Caco-2 (cell line): Measurements from ENCODE around the gene ZNF184. TPM values are rescaled to one million over a fixed set of nuclear protein-coding genes. Genes with fewer than 3 reads are reported as not detected.

ENCODE experiments used
- BruUV-seq: library from RNA; stranded (reverse); fragments of 400-500 nt; replicated peaks from 2 replicates; lab custom pipeline; 2021; lab: Mats Ljungman, UMichigan
- CTCF ChIA-PET: fragments of 300-600 bp; sonication (Branson Sonifier 250); formaldehyde crosslinking; loops from one replicate; lab custom pipeline; 2022; ENCODE audit warnings: antibody characterized with exemption; lab: Charles Lee
- POLR2A ChIA-PET: fragments of 300-600 bp; sonication (Branson Sonifier 250); formaldehyde crosslinking; loops from one replicate; lab custom pipeline; 2022; ENCODE audit warnings: antibody characterized with exemption; lab: Charles Lee
- DNase-seq, 2 experiments: peaks; one replicate each; pipeline versions ENCODE4 v3.0.0 to v3.0.0-alpha.2; 2020 to 2022
- H3K27me3 ChIP-seq: replicated peaks from 2 replicates; pipeline ENCODE4 v1.6.0; 2011; ENCODE audit warnings: low read length; ENCODE audit not compliant: control insufficient read depth, insufficient read depth
- H3K36me3 ChIP-seq: 2 replicates; pipeline ENCODE4 v1.5.1; 2011; ENCODE audit warnings: low read length; ENCODE audit not compliant: control insufficient read depth, insufficient read depth
- H3K4me1 ChIP-seq: fragments of 250-450 bp; sonication (Bioruptor Pico); 2 replicates; pipeline ENCODE4 v1.5.1; 2020; ENCODE audit warnings: mild to moderate bottlenecking
- H3K4me3 ChIP-seq: 2 replicates; pipeline ENCODE4 v1.5.1; 2011; ENCODE audit warnings: low read depth, mild to moderate bottlenecking, control low read depth, low read length
- H3K9me3 ChIP-seq: fragments of 250-450 bp; sonication (Bioruptor Pico); 2 replicates; pipeline ENCODE4 v1.5.1; 2020; ENCODE audit warnings: mild to moderate bottlenecking, moderate library complexity
- H3K27ac Mint-ChIP-seq: one replicate; pipeline ENCODE4 v1.8.0; 2022; ENCODE audit warnings: mixed read lengths; ENCODE audit not compliant: unreplicated experiment
- H3K27me3 Mint-ChIP-seq: one replicate; pipeline ENCODE4 v1.8.0; 2022; ENCODE audit warnings: mixed read lengths; ENCODE audit not compliant: insufficient read depth, unreplicated experiment
- H3K36me3 Mint-ChIP-seq: one replicate; pipeline ENCODE4 v1.8.0; 2022; ENCODE audit warnings: mild to moderate bottlenecking, mixed read lengths; ENCODE audit not compliant: insufficient read depth, unreplicated experiment
- H3K4me1 Mint-ChIP-seq: one replicate; pipeline ENCODE4 v1.8.0; 2022; ENCODE audit warnings: low read depth, mixed read lengths; ENCODE audit not compliant: unreplicated experiment
- H3K4me3 Mint-ChIP-seq: one replicate; pipeline ENCODE4 v1.8.0; 2022; ENCODE audit warnings: mild to moderate bottlenecking, moderate library complexity, mixed read lengths; ENCODE audit not compliant: unreplicated experiment
- H3K9me3 Mint-ChIP-seq: one replicate; pipeline ENCODE4 v1.8.0; 2022; ENCODE audit warnings: mixed read lengths; ENCODE audit not compliant: unreplicated experiment
- CTCF ChIP-seq, 2 experiments: fragments of 200-600 bp in 1 of 2; IDR thresholded peaks; 1 replicate in 1 of 2; 2 replicates in 1 of 2; pipeline versions ENCODE4 v1.5.1 to v1.8.0; 2011 to 2022; ENCODE audit warnings: antibody characterized with exemption in 1 of 2, control low read depth in 1 of 2, inconsistent platforms in 1 of 2, low read depth in 1 of 2, low read length in 1 of 2, mild to moderate bottlenecking in 1 of 2, moderate library complexity in 1 of 2; ENCODE audit not compliant: insufficient read depth in 1 of 2, severe bottlenecking in 1 of 2, unreplicated experiment in 1 of 2
- intact Hi-C: fragments of 100-400 bp; cut with micrococcal nuclease; formaldehyde crosslinking; loops from one replicate; pipeline ENCODE4 v1.10.0; 2022; ENCODE audit not compliant: unreplicated experiment
- total RNA-seq: library from RNA; stranded (reverse); gene quantifications from 2 replicates; pipeline ENCODE4 v1.2.3, GENCODE V29; 2022

The ZNF184 gene
- total RNA-seq, 1 experiment from 2014 or later = 3.9 TPM

- no peak for DNase-seq
- ChIA-PET POLR2A (no interaction called here), CTCF (no interaction called here)
- H3K36me3 Mint-ChIP-seq = no peaks in the 10 kb centered on the region
- no peaks in the 10 kb centered on the region for H3K4me1 Mint-ChIP-seq
- BruUV-seq = no TSS peak
- no peaks in the 10 kb centered on the region for H3K4me1 ChIP-seq
- no peak for TF ChIP-seq CTCF (IDR thresholded peaks at IDR 0.05; ENCODE audit: insufficient read depth in 1 of 2, low read depth in 1 of 2, low read length in 1 of 2, severe bottlenecking in 1 of 2, unreplicated experiment in 1 of 2)
- H3K4me3 Mint-ChIP-seq = no peak overlapping the region
- no peaks in the 10 kb centered on the region for H3K27me3 ChIP-seq
- no peaks in the 10 kb centered on the region for H3K36me3 ChIP-seq
- H3K27me3 Mint-ChIP-seq = peaks cover 9% of the 10 kb centered on the region
- no peak overlapping the region for H3K27ac Mint-ChIP-seq
- H3K4me3 ChIP-seq = no peak overlapping the region
- intact Hi-C loops = no loop called here
- no peaks in the 10 kb centered on the region for H3K9me3 ChIP-seq
- H3K9me3 Mint-ChIP-seq = no peaks in the 10 kb centered on the region
These were observed 39.6 kb upstream of the ZNF184 start for GRCh38 chr6:27512525-27512924.

GRCh38 chr6:27507041-27507956 is 34.4 kb upstream of the ZNF184 start:
- intact Hi-C loops = no loop called here
- POLR2A ChIA-PET = no interaction called here

More at GRCh38 chr6:27507041-27507956, 34.4 kb upstream of the ZNF184 start:
- Mint-ChIP-seq H3K36me3 (peaks cover 19% of the 10 kb centered on the region), H3K4me3 (no peak overlapping the region), H3K27ac (no peak overlapping the region), H3K27me3 (peaks cover 5% of the 10 kb centered on the region), H3K9me3 (no peaks in the 10 kb centered on the region), H3K4me1 (peaks cover 31% of the 10 kb centered on the region)
- no peaks in the 10 kb centered on the region for H3K9me3 ChIP-seq
- no peak for TF ChIP-seq CTCF (IDR thresholded peaks at IDR 0.05; ENCODE audit: insufficient read depth in 1 of 2, low read depth in 1 of 2, low read length in 1 of 2, severe bottlenecking in 1 of 2, unreplicated experiment in 1 of 2)
- no peak overlapping the region for H3K4me3 ChIP-seq
- DNase-seq = no peak
- H3K36me3 ChIP-seq = no peaks in the 10 kb centered on the region
- CTCF ChIA-PET = interaction anchor here (1.2 kb wide), 1 partner anchor 11 kb away, joined by 4 read pairs; no protein-coding TSS in a partner anchor
- no peaks in the 10 kb centered on the region for H3K4me1 ChIP-seq
- H3K27me3 ChIP-seq = no peaks in the 10 kb centered on the region
- no TSS peak for BruUV-seq
